ENCODE results near the gene GRPEL2.

DNA sequence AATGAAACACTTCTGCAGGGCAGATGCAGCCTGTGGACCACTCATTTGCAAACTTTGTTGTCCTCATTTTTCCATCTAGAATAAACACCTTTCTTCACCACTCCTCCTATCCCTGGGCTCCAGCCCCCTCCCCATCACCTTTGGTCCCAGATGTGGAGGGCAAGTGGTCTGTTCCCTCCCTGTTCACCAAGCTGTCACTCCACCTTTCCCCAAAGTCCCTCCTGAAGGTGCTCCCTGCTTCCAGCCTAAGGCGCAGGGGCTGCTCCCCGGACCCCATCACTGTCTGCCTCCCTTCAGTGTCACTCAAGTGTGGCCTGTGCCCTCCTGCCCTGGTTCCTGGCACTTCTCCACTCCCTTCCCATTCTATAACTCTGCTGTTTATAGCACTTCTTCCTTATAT is 19.4 kb downstream of the GRPEL2 start:
- no peak for TF ChIP-seq CTCF (IDR thresholded peaks at IDR 0.05)
- no peak for TF ChIP-seq POLR2A (IDR thresholded peaks at IDR 0.05)
- TF ChIP-seq EP300 (IDR thresholded peaks at IDR 0.05), result no peak

Measured in ovary (tissue), 3 donors.